NCI-H2171 treated with DMSO at 0.1 percent for 48 hours (cell line): ENCODE data around the gene DUSP5.

ENCODE experiments used
- DNase-seq: peaks from one replicate; lab custom pipeline; 2025; lab: John Stamatoyannopoulos, UW

The DUSP5 gene

DNA sequence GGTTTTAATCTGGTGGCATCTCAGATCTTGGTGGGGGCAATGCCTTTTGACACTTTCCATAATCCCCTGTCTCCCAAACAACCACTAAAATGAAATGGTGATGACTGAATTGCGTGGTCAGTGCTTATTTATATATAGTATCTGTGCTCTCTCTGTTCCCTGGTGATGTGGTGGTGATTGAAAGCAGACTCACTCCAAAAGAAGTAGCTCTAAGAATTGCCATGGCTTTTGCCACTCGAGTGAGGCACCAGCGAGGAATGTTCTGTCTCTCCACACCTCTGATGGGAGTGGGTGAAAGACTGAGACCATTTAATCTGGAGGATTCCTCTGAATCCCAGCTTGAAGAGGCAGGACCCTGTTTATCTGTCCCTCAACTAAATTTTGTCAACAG lies 2.8 kb downstream of the DUSP5 start:
- no peak for DNase-seq

- DNase-seq = peak; percentile 15
These were observed 3.6 kb downstream of the DUSP5 start for GRCh38 chr10:110501142-110501937.

GRCh38 chr10:110502072-110502845 lies 4.6 kb downstream of the DUSP5 start:
- DNase-seq = no peak

- peak; percentile 9 for DNase-seq
These were observed 5.2 kb downstream of the DUSP5 start for GRCh38 chr10:110502851-110503301.

DNA sequence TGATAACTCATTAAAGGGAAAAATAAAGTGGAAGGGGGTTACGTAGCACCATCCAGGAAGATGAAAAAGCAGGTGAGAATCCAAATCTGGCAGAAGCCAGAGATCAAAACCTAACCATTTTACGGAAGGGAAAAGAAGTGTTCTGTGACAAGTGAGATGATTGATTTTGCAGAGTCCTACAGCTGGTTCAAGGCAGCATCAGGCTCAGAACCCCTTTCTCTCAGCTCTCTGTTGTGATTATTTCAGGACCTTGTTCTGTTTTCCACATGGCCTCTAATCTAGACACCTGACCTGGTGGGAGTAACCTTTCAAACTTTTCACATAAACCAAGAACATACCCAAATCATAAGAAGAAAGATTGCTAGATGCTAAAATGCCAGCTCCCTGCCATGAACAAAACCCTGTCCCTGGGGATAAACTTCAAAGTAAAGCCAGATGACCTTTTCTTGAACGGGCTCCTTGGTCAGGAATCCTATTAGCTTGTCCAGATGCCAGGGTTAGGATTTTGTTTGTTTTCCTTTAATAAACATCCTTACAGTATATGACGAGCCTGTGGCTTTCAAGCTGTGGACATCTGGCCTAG lies 5.9 kb downstream of the DUSP5 start:
- no peak for DNase-seq

DNA sequence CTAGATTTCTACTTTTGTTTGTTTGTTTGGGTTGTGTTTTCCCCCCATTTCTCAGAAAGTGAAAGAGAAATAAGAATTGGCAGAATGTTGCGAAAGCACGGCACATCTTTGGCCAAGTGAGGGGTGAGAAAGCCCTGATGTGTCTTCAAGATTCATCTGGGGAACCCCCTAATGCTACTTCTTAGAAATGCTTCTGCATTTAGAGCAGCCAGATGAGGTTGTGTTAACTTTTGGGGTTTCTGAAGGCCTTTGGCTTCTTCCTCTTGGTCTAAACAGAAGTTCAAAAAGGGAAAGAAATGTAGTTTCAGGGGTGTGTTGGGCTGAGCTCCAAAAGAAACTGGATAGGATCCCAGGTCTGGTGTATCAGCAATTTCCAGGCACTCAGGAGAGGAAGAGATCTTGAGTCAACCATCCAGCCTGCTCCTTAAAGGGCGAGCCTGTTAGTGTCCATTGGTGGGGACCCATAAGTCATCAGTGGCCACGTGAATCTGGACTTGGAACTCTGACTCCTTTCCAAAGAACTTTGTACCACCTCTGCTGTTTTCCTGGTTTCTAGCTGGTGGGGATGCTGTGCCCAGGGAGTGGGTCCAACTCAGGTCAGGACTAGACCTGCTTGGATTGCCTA lies 6.5 kb downstream of the DUSP5 start:
- DNase-seq = no peak

DNA sequence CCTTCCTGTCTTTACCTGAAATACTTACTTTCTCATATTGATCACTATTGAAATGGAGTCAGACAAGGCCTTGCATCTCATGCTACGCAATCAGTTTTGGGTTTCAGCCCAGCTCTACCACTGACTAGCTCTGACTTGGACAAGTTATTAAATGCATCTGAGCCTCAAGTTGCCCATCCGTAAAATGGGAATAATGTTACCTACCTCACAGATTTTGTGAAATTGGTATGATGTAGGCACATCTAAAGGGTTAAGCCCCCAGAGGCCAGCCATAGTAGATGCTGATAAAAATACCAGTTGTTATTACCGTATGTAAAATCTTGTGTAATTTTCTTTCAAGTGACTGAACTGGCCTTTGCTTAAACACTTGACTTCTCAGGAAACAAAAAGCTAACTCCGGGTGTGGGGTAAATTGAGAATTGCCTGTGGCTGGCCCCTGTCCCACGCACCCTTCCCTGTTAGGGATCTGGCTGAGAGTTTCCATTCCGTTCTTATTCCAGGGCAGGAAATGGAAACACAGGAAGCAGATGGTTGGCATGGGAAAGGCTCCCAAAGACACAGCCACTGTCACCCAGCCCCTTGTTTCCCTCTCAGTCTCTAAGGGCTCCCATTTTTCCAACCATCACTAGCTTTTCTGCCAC lies 7.5 kb downstream of the DUSP5 start:
- DNase-seq = no peak

DNA sequence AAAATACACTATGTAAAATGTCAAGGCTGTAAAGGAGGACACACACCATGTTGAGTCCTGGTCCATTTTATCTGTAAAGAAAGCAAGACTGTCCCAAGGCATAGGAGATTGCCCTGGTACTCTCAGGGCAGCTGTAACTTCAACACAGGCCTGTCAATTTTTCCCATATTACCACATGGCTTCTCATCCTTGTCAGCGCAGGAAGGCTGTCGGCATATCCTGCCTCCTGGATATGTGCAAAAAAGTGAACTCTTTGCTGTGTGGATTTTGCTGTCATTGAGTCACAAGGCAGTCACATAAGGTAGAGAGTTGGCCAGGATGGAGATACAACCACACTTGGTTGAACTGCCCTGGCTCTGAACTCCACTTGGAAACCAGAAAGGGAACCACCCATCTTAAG lies 8.7 kb downstream of the DUSP5 start:
- DNase-seq = no peak

DNA sequence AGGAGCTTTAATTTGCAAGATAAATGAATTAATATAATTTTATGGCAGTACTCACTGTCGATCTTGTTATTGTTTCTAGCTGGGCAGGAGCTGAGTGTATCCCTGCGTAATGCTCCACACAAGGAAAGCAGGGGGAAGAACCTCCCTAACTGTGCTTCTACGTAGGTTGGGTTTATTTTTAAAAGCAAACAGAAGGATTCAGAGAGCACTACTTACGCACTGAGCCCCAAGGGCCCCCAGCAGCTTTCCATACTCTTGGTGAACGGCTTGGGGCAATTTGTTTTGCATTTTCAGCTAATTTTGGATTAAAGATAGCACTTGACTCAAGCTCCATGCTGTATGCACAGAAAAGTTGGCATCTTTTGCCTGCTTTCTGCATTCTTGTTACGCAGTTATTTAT lies 9.6 kb downstream of the DUSP5 start:
- DNase-seq = no peak

DNA sequence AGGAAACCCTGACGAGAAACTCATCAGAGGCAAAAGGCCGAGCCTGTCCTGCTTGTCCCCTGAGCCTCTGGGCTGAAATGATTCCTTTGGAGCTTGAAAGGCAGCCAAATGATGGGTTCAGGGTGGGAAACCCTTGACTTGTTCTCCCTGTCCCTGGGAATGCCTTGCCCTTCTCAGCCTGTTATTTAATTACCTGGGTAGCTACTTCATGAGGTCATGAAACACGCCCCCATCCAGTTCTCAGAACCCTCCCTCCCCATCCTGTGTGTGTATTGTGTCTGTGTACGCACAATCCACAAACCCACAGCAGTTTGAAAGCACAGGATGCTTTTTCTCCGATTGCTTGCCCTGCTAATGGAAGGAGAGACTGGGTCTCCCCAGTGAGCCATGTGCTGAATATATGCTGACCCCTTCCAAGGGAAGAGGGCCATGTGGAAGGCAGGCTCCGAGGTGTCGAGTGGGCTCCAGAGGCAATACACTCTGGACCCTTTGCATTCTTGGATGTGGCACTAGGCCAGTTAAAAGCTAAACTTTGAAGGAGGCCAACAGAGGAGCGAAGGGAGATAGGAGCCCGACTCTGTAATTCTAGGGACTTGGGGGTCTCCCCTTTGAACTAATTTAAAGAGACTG lies 10.6 kb downstream of the DUSP5 start:
- DNase-seq = no peak

DNA sequence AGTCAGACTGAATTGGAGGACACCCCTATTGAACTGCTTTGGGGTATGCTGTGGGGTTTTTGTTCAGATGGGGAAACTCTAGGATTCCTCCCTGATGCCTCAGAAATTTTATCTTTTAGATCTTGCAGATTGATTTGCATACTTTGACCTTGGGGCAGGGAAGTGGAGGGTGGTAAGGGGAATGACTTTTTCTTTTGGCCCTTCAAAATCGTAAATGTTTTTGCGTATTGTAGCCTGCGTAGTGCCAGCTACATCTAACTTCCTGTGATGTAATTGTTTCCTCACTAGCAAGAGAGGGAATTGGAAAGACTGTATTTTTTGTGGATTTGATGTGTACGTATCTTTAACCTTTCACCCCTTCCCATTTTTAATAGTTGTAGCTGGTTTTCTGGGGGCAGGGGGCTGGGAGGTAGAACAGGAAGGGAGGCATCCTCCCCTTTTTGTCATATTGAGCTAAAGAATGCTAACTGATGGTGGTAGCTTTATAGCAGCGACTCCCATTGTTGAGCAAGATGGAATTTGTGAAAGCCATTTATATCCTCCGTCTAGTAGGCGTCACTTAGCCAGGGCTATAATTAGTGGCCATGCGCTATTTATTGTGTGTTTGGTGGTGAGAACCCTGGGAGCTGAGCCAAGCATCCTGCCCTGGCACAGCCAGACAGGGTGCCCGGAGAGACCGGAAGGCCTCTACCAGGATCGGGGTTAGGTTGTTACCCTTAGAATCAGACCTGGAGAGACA lies 11.3 kb downstream of the DUSP5 start:
- no peak for DNase-seq

- no peak for DNase-seq
These were observed 11.9 kb downstream of the DUSP5 start for GRCh38 chr10:110509560-110509959.

DNA sequence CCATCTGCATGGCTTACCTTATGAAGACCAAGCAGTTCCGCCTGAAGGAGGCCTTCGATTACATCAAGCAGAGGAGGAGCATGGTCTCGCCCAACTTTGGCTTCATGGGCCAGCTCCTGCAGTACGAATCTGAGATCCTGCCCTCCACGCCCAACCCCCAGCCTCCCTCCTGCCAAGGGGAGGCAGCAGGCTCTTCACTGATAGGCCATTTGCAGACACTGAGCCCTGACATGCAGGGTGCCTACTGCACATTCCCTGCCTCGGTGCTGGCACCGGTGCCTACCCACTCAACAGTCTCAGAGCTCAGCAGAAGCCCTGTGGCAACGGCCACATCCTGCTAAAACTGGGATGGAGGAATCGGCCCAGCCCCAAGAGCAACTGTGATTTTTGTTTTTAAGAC lies 12.4 kb downstream of the DUSP5 start:
- no peak for DNase-seq

DNA sequence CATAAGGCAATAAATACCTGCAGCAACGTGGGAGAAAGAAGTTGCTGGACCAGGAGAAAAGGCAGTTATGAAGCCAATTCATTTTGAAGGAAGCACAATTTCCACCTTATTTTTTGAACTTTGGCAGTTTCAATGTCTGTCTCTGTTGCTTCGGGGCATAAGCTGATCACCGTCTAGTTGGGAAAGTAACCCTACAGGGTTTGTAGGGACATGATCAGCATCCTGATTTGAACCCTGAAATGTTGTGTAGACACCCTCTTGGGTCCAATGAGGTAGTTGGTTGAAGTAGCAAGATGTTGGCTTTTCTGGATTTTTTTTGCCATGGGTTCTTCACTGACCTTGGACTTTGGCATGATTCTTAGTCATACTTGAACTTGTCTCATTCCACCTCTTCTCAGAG lies 13.0 kb downstream of the DUSP5 start:
- DNase-seq = no peak

- no peak for DNase-seq
These were observed 14.2 kb downstream of the DUSP5 start for GRCh38 chr10:110511734-110512449.

- no peak for DNase-seq
These were observed 14.9 kb downstream of the DUSP5 start for GRCh38 chr10:110512461-110513187.

GRCh38 chr10:110513949-110514348 lies 16.2 kb downstream of the DUSP5 start:
- no peak for DNase-seq

DNA sequence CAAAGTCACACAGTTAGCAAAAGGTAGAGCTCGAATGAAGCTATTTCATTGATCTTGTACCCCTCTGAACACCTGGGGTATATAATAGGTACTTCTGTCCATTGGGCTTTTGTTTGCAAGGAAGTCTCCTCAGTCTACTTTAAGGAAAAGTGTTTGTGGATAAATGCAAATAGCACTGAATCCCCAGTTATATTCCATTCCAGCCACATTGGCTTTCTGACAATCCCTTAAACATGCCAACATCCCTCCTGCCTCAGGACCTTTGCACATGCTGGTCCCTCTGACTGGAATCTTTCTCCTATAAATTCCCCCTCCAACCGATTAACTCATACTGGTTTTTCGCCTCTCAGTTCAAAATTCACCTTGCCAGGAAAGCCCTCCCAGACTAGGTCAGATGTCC lies 17.1 kb downstream of the DUSP5 start:
- DNase-seq = no peak

GRCh38 chr10:110516815-110517492 lies 19.2 kb downstream of the DUSP5 start:
- no peak for DNase-seq
